ENCODE results near the gene SHB.

- TF ChIP-seq, protein P1, sequence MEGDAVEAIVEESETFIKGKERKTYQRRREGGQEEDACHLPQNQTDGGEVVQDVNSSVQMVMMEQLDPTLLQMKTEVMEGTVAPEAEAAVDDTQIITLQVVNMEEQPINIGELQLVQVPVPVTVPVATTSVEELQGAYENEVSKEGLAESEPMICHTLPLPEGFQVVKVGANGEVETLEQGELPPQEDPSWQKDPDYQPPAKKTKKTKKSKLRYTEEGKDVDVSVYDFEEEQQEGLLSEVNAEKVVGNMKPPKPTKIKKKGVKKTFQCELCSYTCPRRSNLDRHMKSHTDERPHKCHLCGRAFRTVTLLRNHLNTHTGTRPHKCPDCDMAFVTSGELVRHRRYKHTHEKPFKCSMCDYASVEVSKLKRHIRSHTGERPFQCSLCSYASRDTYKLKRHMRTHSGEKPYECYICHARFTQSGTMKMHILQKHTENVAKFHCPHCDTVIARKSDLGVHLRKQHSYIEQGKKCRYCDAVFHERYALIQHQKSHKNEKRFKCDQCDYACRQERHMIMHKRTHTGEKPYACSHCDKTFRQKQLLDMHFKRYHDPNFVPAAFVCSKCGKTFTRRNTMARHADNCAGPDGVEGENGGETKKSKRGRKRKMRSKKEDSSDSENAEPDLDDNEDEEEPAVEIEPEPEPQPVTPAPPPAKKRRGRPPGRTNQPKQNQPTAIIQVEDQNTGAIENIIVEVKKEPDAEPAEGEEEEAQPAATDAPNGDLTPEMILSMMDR (conservative IDR thresholded peaks at IDR 0.05; ENCODE audit: low read depth, low read length) = no peak
- TF ChIP-seq EZH2 (IDR thresholded peaks at IDR 0.05; ENCODE audit: low read length, unreplicated experiment) = no peak
- no peak for TF ChIP-seq EZH2phosphoT487 (IDR thresholded peaks at IDR 0.05; ENCODE audit: borderline replicate concordance, low read length)
These were observed 157.8 kb downstream of the SHB start for GRCh38 chr9:37911271-37911681.
